ENCODE results near the gene PLPP4. TPM values are rescaled to one million over a fixed set of nuclear protein-coding genes. Genes with fewer than 3 reads are reported as not detected.

Gene PLPP4
- total and polyA plus RNA-seq, 2 experiments from 2014 or later, result 30.0 to 34.4 TPM

- Histone ChIP-seq H3K4me3 (no peak overlapping the region), H4K20me1 (ENCODE audit: insufficient read depth) (no peaks in the 10 kb centered on the region), H3K9me3 (ENCODE audit: low read depth) (no peaks in the 10 kb centered on the region), H3K79me2 (ENCODE audit: insufficient read depth) (no peaks in the 10 kb centered on the region), H3K4me1 (ENCODE audit: insufficient read depth) (peaks cover under 1% of the 10 kb centered on the region; the same call in 1 of the 2 replicates), H3F3A (ENCODE audit: insufficient read depth) (peaks cover 8% of the 10 kb centered on the region), H3K27ac (no peak overlapping the region), H3K27me3 (replicated peaks; ENCODE audit: insufficient read depth) (no peaks in the 10 kb centered on the region), H3K36me3 (ENCODE audit: low read depth) (no peaks in the 10 kb centered on the region), H3K4me2 (ENCODE audit: unreplicated experiment) (no peak overlapping the region), H2AFZ (no peak overlapping the region), H3K9me2 (ENCODE audit: insufficient read depth) (no peaks in the 10 kb centered on the region), H3K9ac (no peak overlapping the region)
- DNase-seq, result no peak
- in situ Hi-C loops (cut with MboI), result no loop called here
- no peak for TF ChIP-seq EZH2 (IDR thresholded peaks at IDR 0.05; ENCODE audit: insufficient read depth, poor library complexity, severe bottlenecking)
- TF ChIP-seq EZH2phosphoT487 (IDR thresholded peaks at IDR 0.05; ENCODE audit: insufficient read depth, low read depth), result no peak
- WGBS, 2 experiments (ENCODE audit: low coverage in 1 of 2, low lambda C conversion rate in 2 of 2, missing lambda C conversion rate in 2 of 2), result 81 to 84% methylated on average over 8 of the region's 8 CpGs
Observed at GRCh38 chr10:120431251-120431651, 25.8 kb upstream of the PLPP4 start.

GRCh38 chr10:120432209-120432608, 24.8 kb upstream of the PLPP4 start:
- WGBS, 2 experiments (ENCODE audit: low coverage in 1 of 2, low lambda C conversion rate in 2 of 2, missing lambda C conversion rate in 2 of 2), result 78 to 79% methylated on average over 3 of the region's 3 CpGs
- no peaks in the 10 kb centered on the region for H3K9me2 ChIP-seq (ENCODE audit: insufficient read depth)
- H2AFZ ChIP-seq, result no peak overlapping the region
- H3K27ac ChIP-seq, result no peak overlapping the region
- H3K4me2 ChIP-seq (ENCODE audit: unreplicated experiment), result no peak overlapping the region
- H3K36me3 ChIP-seq (ENCODE audit: low read depth), result no peaks in the 10 kb centered on the region
- in situ Hi-C loops (cut with MboI), result no loop called here
- no peak overlapping the region for H3K9ac ChIP-seq
- no peaks in the 10 kb centered on the region for H4K20me1 ChIP-seq (ENCODE audit: insufficient read depth)
- no peak overlapping the region for H3K4me3 ChIP-seq
- no peaks in the 10 kb centered on the region for H3F3A ChIP-seq (ENCODE audit: insufficient read depth)
- TF ChIP-seq EZH2 (IDR thresholded peaks at IDR 0.05; ENCODE audit: insufficient read depth, poor library complexity, severe bottlenecking) (no peak), EZH2phosphoT487 (IDR thresholded peaks at IDR 0.05; ENCODE audit: insufficient read depth, low read depth) (no peak)
- no peaks in the 10 kb centered on the region for H3K27me3 ChIP-seq (replicated peaks; ENCODE audit: insufficient read depth)
- 0 out of 2 replicates have a peak, but pooled peaks cover 1% of the 10 kb centered on the region for H3K4me1 ChIP-seq (ENCODE audit: insufficient read depth)
- no peak for DNase-seq
- H3K79me2 ChIP-seq (ENCODE audit: insufficient read depth), result no peaks in the 10 kb centered on the region
- H3K9me3 ChIP-seq (ENCODE audit: low read depth), result no peaks in the 10 kb centered on the region

- no peak for DNase-seq
- in situ Hi-C loops (cut with MboI), result no loop called here
- Histone ChIP-seq H3K9me3 (ENCODE audit: low read depth) (no peaks in the 10 kb centered on the region), H3K27ac (no peak overlapping the region), H3K79me2 (ENCODE audit: insufficient read depth) (no peaks in the 10 kb centered on the region), H3K4me1 (ENCODE audit: insufficient read depth) (peaks cover 8% of the 10 kb centered on the region; the same call in 1 of the 2 replicates), H2AFZ (no peak overlapping the region), H3K4me3 (no peak overlapping the region), H3K4me2 (ENCODE audit: unreplicated experiment) (no peak overlapping the region), H3K9me2 (ENCODE audit: insufficient read depth) (no peaks in the 10 kb centered on the region), H3K9ac (no peak overlapping the region), H3F3A (ENCODE audit: insufficient read depth) (no peaks in the 10 kb centered on the region), H3K36me3 (ENCODE audit: low read depth) (no peaks in the 10 kb centered on the region), H4K20me1 (ENCODE audit: insufficient read depth) (no peaks in the 10 kb centered on the region), H3K27me3 (replicated peaks; ENCODE audit: insufficient read depth) (no peaks in the 10 kb centered on the region)
- no peak for TF ChIP-seq EZH2 (IDR thresholded peaks at IDR 0.05; ENCODE audit: insufficient read depth, poor library complexity, severe bottlenecking)
- TF ChIP-seq EZH2phosphoT487 (IDR thresholded peaks at IDR 0.05; ENCODE audit: insufficient read depth, low read depth), result no peak
- 80 to 87% methylated on average over 3 of the region's 3 CpGs for WGBS, 2 experiments (ENCODE audit: low coverage in 1 of 2, low lambda C conversion rate in 2 of 2, missing lambda C conversion rate in 2 of 2)
Observed at GRCh38 chr10:120433141-120433540, 23.9 kb upstream of the PLPP4 start.

GRCh38 chr10:120436439-120437112, 20.5 kb upstream of the PLPP4 start:
- DNase-seq, result peak; percentile 59
- H3K4me1 ChIP-seq (ENCODE audit: insufficient read depth), result peaks cover 8% of the 10 kb centered on the region; the same call in 1 of the 2 replicates
- H3K4me2 ChIP-seq (ENCODE audit: unreplicated experiment), result no peak overlapping the region
- H3K27ac ChIP-seq, result no peak overlapping the region
- no peaks in the 10 kb centered on the region for H3K9me2 ChIP-seq (ENCODE audit: insufficient read depth)
- no peaks in the 10 kb centered on the region for H3F3A ChIP-seq (ENCODE audit: insufficient read depth)
- TF ChIP-seq EZH2phosphoT487 (IDR thresholded peaks at IDR 0.05; ENCODE audit: insufficient read depth, low read depth) (no peak), EZH2 (IDR thresholded peaks at IDR 0.05; ENCODE audit: insufficient read depth, poor library complexity, severe bottlenecking) (no peak)
- in situ Hi-C loops (cut with MboI), result no loop called here
- no peaks in the 10 kb centered on the region for H3K9me3 ChIP-seq (ENCODE audit: low read depth)
- H3K27me3 ChIP-seq (replicated peaks; ENCODE audit: insufficient read depth), result no peaks in the 10 kb centered on the region
- no peaks in the 10 kb centered on the region for H3K36me3 ChIP-seq (ENCODE audit: low read depth)
- H4K20me1 ChIP-seq (ENCODE audit: insufficient read depth), result no peaks in the 10 kb centered on the region
- H3K4me3 ChIP-seq, result no peak overlapping the region
- WGBS, 2 experiments (ENCODE audit: low coverage in 1 of 2, low lambda C conversion rate in 2 of 2, missing lambda C conversion rate in 2 of 2), result 59 to 63% methylated on average over 7 of the region's 7 CpGs
- no peaks in the 10 kb centered on the region for H3K79me2 ChIP-seq (ENCODE audit: insufficient read depth)
- no peak overlapping the region for H3K9ac ChIP-seq
- H2AFZ ChIP-seq, result no peak overlapping the region

Data from GM23248 (cell line).